HL-60 (cell line): ENCODE measurements around the gene SDHA.
"Not testable (repeated sequence)": the region's sequence is repeated elsewhere in the genome, so short reads cannot be mapped to it uniquely, and the experiment has no call there.

ENCODE experiments used
- POLR2AphosphoS5 ChIP-seq: IDR thresholded peaks from 2 replicates; pipeline ENCODE4 v1.6.1; 2012; ENCODE audit warnings: low read depth
- TF ChIP-seq, protein P1 (sequence below): IDR thresholded peaks from one replicate; pipeline ENCODE4 v1.5.1; 2011; ENCODE audit warnings: low read length, control low read depth, inconsistent platforms; ENCODE audit not compliant: insufficient read depth
- TF ChIP-seq, protein P2 (sequence below): IDR thresholded peaks from 2 replicates; pipeline ENCODE4 v1.6.1; 2012; ENCODE audit warnings: low read depth; ENCODE audit not compliant: insufficient replicate concordance

DNA sequence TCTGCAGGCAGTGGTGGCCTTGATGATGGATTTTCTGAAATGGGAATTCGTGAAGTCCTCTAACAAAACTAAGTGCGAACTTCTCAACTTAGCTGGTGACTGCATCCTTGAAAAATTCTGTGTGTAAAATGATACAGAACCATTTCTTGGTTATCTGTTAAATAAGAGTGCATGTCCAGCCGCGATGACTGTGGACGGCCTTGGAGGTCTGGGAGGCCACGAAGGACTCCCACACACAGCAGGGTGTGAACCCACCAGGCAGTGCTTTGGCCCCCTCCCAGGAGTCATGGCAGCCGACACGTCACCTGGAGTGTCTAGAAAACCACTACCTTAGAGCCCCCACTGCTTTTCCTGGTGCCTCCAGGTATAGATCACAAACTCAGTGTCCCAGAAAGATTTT is 85.6 kb downstream of the SDHA start:
- TF ChIP-seq, protein P1, sequence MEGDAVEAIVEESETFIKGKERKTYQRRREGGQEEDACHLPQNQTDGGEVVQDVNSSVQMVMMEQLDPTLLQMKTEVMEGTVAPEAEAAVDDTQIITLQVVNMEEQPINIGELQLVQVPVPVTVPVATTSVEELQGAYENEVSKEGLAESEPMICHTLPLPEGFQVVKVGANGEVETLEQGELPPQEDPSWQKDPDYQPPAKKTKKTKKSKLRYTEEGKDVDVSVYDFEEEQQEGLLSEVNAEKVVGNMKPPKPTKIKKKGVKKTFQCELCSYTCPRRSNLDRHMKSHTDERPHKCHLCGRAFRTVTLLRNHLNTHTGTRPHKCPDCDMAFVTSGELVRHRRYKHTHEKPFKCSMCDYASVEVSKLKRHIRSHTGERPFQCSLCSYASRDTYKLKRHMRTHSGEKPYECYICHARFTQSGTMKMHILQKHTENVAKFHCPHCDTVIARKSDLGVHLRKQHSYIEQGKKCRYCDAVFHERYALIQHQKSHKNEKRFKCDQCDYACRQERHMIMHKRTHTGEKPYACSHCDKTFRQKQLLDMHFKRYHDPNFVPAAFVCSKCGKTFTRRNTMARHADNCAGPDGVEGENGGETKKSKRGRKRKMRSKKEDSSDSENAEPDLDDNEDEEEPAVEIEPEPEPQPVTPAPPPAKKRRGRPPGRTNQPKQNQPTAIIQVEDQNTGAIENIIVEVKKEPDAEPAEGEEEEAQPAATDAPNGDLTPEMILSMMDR, result not testable (repeated sequence)
- not testable (repeated sequence) for TF ChIP-seq POLR2AphosphoS5
- TF ChIP-seq, protein P2, sequence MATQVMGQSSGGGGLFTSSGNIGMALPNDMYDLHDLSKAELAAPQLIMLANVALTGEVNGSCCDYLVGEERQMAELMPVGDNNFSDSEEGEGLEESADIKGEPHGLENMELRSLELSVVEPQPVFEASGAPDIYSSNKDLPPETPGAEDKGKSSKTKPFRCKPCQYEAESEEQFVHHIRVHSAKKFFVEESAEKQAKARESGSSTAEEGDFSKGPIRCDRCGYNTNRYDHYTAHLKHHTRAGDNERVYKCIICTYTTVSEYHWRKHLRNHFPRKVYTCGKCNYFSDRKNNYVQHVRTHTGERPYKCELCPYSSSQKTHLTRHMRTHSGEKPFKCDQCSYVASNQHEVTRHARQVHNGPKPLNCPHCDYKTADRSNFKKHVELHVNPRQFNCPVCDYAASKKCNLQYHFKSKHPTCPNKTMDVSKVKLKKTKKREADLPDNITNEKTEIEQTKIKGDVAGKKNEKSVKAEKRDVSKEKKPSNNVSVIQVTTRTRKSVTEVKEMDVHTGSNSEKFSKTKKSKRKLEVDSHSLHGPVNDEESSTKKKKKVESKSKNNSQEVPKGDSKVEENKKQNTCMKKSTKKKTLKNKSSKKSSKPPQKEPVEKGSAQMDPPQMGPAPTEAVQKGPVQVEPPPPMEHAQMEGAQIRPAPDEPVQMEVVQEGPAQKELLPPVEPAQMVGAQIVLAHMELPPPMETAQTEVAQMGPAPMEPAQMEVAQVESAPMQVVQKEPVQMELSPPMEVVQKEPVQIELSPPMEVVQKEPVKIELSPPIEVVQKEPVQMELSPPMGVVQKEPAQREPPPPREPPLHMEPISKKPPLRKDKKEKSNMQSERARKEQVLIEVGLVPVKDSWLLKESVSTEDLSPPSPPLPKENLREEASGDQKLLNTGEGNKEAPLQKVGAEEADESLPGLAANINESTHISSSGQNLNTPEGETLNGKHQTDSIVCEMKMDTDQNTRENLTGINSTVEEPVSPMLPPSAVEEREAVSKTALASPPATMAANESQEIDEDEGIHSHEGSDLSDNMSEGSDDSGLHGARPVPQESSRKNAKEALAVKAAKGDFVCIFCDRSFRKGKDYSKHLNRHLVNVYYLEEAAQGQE, result not testable (repeated sequence)
